Measurements from ENCODE around the gene DCTN1. TPM values are rescaled to one million over a fixed set of nuclear protein-coding genes. Genes with fewer than 3 reads are reported as not detected.
"Not testable (repeated sequence)": the region's sequence is repeated elsewhere in the genome, so short reads cannot be mapped to it uniquely, and the experiment has no call there.

The DCTN1 gene
- total RNA-seq, 1 donor from 2014 or later = 182 TPM

GRCh38 chr2:74347742-74348141 is 32.4 kb downstream of the DCTN1 start:
- no peak overlapping the region for H3K27ac Mint-ChIP-seq (ENCODE audit: unreplicated experiment)
- DNase-seq (ENCODE audit: extremely low spot score, unreplicated experiment) = no peak
- peaks cover 25% of the 10 kb centered on the region for H3K27me3 Mint-ChIP-seq (ENCODE audit: unreplicated experiment)
- no peaks in the 10 kb centered on the region for H3K36me3 Mint-ChIP-seq (ENCODE audit: unreplicated experiment)
- TF ChIP-seq, protein P1, sequence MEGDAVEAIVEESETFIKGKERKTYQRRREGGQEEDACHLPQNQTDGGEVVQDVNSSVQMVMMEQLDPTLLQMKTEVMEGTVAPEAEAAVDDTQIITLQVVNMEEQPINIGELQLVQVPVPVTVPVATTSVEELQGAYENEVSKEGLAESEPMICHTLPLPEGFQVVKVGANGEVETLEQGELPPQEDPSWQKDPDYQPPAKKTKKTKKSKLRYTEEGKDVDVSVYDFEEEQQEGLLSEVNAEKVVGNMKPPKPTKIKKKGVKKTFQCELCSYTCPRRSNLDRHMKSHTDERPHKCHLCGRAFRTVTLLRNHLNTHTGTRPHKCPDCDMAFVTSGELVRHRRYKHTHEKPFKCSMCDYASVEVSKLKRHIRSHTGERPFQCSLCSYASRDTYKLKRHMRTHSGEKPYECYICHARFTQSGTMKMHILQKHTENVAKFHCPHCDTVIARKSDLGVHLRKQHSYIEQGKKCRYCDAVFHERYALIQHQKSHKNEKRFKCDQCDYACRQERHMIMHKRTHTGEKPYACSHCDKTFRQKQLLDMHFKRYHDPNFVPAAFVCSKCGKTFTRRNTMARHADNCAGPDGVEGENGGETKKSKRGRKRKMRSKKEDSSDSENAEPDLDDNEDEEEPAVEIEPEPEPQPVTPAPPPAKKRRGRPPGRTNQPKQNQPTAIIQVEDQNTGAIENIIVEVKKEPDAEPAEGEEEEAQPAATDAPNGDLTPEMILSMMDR (IDR thresholded peaks at IDR 0.05) = no peak
- no peak overlapping the region for H3K4me3 Mint-ChIP-seq (ENCODE audit: unreplicated experiment)
- no peaks in the 10 kb centered on the region for H3K4me1 Mint-ChIP-seq (ENCODE audit: unreplicated experiment)
- H3K9me3 Mint-ChIP-seq (ENCODE audit: unreplicated experiment) = no peaks in the 10 kb centered on the region

GRCh38 chr2:74347303-74347702 is 32.8 kb downstream of the DCTN1 start:
- TF ChIP-seq, protein P1 (IDR thresholded peaks at IDR 0.05) = no peak
- no peaks in the 10 kb centered on the region for H3K4me1 Mint-ChIP-seq (ENCODE audit: unreplicated experiment)
- peaks cover 25% of the 10 kb centered on the region for H3K27me3 Mint-ChIP-seq (ENCODE audit: unreplicated experiment)
- no peak overlapping the region for H3K4me3 Mint-ChIP-seq (ENCODE audit: unreplicated experiment)
- no peaks in the 10 kb centered on the region for H3K36me3 Mint-ChIP-seq (ENCODE audit: unreplicated experiment)
- H3K9me3 Mint-ChIP-seq (ENCODE audit: unreplicated experiment) = no peaks in the 10 kb centered on the region
- no peak for DNase-seq (ENCODE audit: extremely low spot score, unreplicated experiment)
- no peak overlapping the region for H3K27ac Mint-ChIP-seq (ENCODE audit: unreplicated experiment)

GRCh38 chr2:74345272-74345943 is 34.7 kb downstream of the DCTN1 start:
- no peak for DNase-seq (ENCODE audit: extremely low spot score, unreplicated experiment)
- TF ChIP-seq, protein P1 (IDR thresholded peaks at IDR 0.05) = no peak
- no peaks in the 10 kb centered on the region for H3K36me3 Mint-ChIP-seq (ENCODE audit: unreplicated experiment)
- H3K4me3 Mint-ChIP-seq (ENCODE audit: unreplicated experiment) = no peak overlapping the region
- H3K4me1 Mint-ChIP-seq (ENCODE audit: unreplicated experiment) = no peaks in the 10 kb centered on the region
- no peaks in the 10 kb centered on the region for H3K9me3 Mint-ChIP-seq (ENCODE audit: unreplicated experiment)
- no peak overlapping the region for H3K27ac Mint-ChIP-seq (ENCODE audit: unreplicated experiment)
- peaks cover 27% of the 10 kb centered on the region for H3K27me3 Mint-ChIP-seq (ENCODE audit: unreplicated experiment)

- Mint-ChIP-seq H3K27ac (ENCODE audit: unreplicated experiment) (no peak within 1 kb of the TSS), H3K9me3 (ENCODE audit: unreplicated experiment) (no peaks in the 10 kb centered on the region), H3K27me3 (ENCODE audit: unreplicated experiment) (peaks cover 31% of the 10 kb centered on the region), H3K4me1 (ENCODE audit: unreplicated experiment) (no peaks in the 10 kb centered on the region), H3K4me3 (ENCODE audit: unreplicated experiment) (no peak within 1 kb of the TSS), H3K36me3 (ENCODE audit: unreplicated experiment) (no peaks in the 10 kb centered on the region)
- TF ChIP-seq, protein P1 (IDR thresholded peaks at IDR 0.05) = no peak
- DNase-seq (ENCODE audit: extremely low spot score, unreplicated experiment) = no peak
These were observed 36.8 kb downstream of the DCTN1 start, which contains the start of gene SLC4A5 for GRCh38 chr2:74343316-74343715. Gene SLC4A5, minus strand, starts transcription at chr2:74343416. Its CDS starts 28,393 bp downstream, at chr2:74315023.

GRCh38 chr2:74336227-74336626 is 43.9 kb downstream of the DCTN1 start:
- H3K4me1 Mint-ChIP-seq (ENCODE audit: unreplicated experiment); H3K9me3 Mint-ChIP-seq (ENCODE audit: unreplicated experiment); H3K4me3 Mint-ChIP-seq (ENCODE audit: unreplicated experiment); H3K27ac Mint-ChIP-seq (ENCODE audit: unreplicated experiment); DNase-seq (ENCODE audit: extremely low spot score, unreplicated experiment); H3K36me3 Mint-ChIP-seq (ENCODE audit: unreplicated experiment): not testable (repeated sequence)
- H3K27me3 Mint-ChIP-seq (ENCODE audit: unreplicated experiment) = peaks cover 26% of the 10 kb centered on the region

Data from osteocyte (in vitro differentiated cells).